ENCODE data around the gene TOX4.
A peak's percentile ranks its signal among the peaks of the same experiment; 100 is the strongest.
"Not testable (repeated sequence)": the region's sequence is repeated elsewhere in the genome, so short reads cannot be mapped to it uniquely, and the experiment has no call there.

Gene TOX4
- 94.4 to 126 reads per million in 2 donors for total RNA-seq

- DNase-seq: peak; percentile 88
These were observed at the start of gene TOX4, which contains the start of gene RAB2B for GRCh38 chr14:21476925-21477681. TSS of gene TOX4 (plus strand) at chr14:21477195. CDS start at chr14:21477279, 84 bp downstream. TSS of gene RAB2B (minus strand) at chr14:21476959. CDS start at chr14:21476872, 87 bp downstream.

GRCh38 chr14:21428930-21429329, 48.1 kb upstream of the TOX4 start:
- no peak for DNase-seq

- no peak for DNase-seq
These were observed 45.9 kb upstream of the TOX4 start for GRCh38 chr14:21431126-21431525.

- DNase-seq: no peak
These were observed 40.4 kb upstream of the TOX4 start for GRCh38 chr14:21436567-21437062.

- DNase-seq: peak; percentile 100
These were observed 39.7 kb upstream of the TOX4 start for GRCh38 chr14:21437063-21437901.

- DNase-seq: no peak
These were observed 36.1 kb upstream of the TOX4 start for GRCh38 chr14:21440859-21441258.

GRCh38 chr14:21442657-21443056, 34.3 kb upstream of the TOX4 start:
- not testable (repeated sequence) for DNase-seq

- DNase-seq: no peak
These were observed 27.1 kb upstream of the TOX4 start for GRCh38 chr14:21449899-21450216.

- DNase-seq: no peak
These were observed 22.0 kb upstream of the TOX4 start for GRCh38 chr14:21454843-21455544.

- peak; percentile 8 for DNase-seq
These were observed 21.4 kb upstream of the TOX4 start for GRCh38 chr14:21455592-21455911.

GRCh38 chr14:21455912-21456667, 20.9 kb upstream of the TOX4 start, which contains the start of gene CHD8:
TSS of gene CHD8 (minus strand) at chr14:21456123. CDS start at chr14:21431643, 24,480 bp downstream.
- peak; percentile 97 for DNase-seq

- DNase-seq: no peak
These were observed 9.4 kb upstream of the TOX4 start for GRCh38 chr14:21467616-21468015.

GRCh38 chr14:21475767-21476522, 1.1 kb upstream of the TOX4 start:
- no peak for DNase-seq

GRCh38 chr14:21476523-21476924, 471 bp upstream of the TOX4 start:
- DNase-seq: peak; percentile 92

GRCh38 chr14:21486640-21487087, 9.7 kb downstream of the TOX4 start:
- no peak for DNase-seq

GRCh38 chr14:21494902-21495762, 18.1 kb downstream of the TOX4 start:
- DNase-seq: no peak

- DNase-seq: no peak
These were observed 19.5 kb downstream of the TOX4 start for GRCh38 chr14:21496453-21496852.

GRCh38 chr14:21498540-21499526, 21.8 kb downstream of the TOX4 start:
- no peak for DNase-seq

- DNase-seq: no peak
These were observed 24.6 kb downstream of the TOX4 start for GRCh38 chr14:21501568-21501967.
